Measurements from ENCODE around the gene ASCL4.

ASCL4 gene

DNA sequence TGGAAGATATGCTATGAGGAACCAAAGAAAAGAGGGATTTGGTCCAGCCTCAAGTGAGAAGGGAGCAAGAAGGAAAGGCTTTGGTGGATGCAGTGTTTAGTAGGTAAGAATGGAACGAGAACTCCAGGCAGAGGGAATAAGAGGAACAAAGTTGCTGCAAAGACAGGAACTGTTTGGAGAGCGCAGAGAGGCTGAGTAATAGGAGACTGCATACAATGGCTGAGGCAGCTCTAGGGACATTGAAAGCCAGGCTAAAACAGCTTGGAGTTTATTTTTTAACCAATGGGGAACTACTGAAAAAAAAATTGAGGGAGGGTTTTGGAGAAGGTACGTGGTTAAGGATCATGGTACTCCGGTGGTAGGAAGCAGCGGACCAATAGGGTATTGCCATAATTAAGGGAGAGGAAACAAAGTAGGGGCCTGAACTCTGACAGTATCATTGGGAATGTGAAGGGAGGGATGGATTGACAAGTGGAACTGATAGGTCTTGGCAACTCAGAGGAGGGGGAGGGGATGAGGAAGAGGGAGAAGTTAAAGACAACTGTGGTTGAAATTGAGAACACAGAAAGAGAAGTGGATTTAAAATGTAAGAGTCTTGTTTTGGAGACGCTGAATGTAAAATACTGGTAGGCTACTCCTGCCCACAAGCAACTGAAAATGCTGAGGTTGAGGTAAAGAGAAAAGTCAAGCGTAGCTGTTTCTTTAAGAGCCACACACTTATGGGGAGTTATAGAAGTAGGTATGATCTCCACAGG lies 4.8 kb downstream of the ASCL4 start:
- DNase-seq, result peak; percentile 18

DNA sequence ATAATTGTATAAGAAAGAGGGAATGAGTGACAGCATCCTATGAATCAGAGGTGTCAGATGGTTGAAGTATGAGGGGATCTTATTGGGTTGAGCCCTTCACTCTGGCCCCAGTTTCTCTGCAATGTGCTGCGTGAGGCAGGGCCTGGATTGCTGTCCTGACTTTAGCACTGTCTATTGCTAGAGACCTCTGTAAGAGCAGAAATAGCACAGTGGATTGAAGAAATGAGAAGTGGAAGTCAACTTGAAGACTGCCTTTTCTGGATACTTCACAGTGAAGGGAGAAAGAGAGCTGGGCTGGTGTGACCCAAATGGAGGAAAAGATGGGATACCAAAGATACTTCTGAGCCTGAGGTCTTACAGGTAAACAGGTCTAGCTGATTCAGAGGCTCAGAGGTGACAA lies 5.8 kb downstream of the ASCL4 start:
- no peak for DNase-seq

DNA sequence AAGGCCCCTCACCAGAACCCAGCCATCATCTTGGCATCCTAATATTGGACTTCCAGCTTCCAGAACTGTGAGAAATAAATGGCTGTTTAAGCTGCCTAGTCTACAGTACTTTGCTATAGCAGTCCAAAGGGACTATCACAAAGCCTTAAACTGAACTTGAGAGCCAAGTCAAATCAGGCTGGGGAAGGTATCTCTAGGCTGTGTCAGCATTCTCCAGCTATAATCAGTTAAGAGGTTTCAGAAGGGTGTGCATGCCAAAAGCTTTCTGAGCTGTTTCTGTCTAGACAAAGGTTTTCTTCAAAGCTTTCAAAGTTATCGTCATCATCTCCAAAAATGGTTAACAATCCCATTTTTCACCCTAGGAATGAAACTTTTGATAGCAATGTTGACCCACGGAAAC lies 7.6 kb downstream of the ASCL4 start:
- DNase-seq, result no peak

DNA sequence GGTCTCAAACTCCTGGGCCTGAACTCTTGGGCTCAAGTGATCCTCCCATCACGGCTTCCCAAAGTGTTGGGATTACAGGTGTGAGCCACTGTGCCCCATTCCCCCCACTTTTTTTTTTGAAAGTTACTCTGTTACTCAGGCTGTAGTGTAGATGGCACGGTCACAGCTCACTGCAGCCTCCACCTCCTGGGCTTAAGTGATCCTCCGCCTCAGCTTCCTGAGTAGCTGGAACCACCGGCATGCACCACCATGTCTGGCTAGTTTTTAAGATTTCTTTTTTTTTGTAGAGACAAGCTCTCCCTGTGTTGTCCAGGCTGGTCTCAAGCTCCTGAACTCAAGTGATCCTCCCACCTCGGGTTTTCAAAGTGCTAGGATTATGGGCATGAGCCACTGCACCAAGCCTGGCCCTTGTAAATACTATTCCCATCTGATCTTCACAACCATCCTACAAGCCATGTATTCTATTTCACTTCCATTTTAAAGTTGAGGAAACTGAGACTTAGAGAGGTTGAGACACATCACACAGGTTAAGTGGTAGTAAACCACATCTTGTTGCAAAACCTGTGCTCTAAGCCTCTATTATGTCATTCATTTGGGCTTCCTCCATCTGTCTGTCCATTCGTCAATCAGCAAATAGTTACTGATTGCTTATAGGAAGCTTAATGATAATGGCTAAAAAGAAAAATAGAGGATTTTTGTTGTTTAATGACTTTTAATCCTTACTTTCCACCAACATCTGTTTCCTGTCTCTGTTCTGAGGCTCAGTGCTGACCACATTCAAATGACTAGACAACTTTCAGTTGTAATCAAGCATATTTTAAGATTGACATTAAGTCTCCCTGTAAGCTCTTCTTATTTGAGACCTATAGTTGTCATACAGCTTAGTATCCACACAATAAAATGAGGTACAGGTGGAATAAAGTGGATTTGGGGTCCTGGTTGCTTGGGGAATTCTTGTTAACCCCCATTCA lies 9.2 kb downstream of the ASCL4 start:
- peak; percentile 52 for DNase-seq

DNA sequence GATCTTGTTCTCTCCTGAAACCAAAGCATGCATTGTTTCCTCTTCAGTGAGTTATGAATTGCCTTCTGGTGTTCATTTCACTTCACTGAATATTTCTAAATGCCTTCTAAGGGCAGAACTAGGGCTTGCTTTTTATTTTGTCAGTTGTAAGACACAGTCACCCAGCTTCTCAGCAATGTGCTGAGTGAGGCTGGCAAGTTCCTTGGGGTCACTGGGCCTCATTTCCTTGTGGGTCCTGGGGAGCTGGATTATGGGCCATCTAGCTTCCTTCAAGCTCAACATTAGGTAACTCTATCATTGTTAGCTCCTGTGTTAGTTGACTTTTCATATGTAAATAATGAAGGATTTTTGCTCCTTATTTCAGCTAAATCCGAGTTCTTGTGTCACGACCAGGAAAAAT lies 13.8 kb downstream of the ASCL4 start:
- no peak for DNase-seq

DNA sequence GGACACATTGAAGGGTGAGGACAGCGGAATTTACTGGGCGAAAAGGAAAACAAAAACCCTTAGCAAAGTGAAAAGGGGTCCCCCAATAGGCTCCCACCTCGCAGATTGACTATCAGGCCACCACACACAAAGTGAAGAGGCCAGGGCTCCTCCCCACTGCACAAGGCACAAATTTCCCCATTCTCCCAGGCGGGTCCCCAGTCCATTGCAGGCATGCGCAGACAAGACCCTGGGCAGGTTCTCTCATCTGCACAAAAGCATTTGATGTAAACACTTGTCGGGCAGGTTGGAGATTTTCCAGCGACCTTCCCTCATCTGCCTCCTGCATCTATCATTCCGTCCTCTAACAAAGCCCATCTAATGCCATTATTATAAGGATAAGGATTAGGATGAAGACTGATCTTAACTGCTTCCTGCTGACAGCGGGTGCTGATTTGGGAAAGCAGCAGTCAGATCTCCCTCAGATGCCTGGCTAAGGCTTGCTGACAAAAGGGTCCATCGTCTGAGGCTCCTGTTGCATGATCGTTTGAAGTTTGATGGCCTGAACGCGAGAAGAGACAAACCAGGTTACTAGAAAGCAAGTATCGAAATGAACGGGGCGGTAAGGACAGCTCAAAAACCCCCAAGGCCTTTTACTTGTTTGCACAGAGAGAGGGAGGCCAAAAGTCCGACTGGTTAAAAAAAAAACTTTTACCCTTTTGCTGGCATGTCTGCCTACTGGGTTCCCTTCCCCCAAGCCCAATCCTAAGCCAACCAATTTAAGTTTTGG lies 14.4 kb downstream of the ASCL4 start:
- DNase-seq, result no peak

DNA sequence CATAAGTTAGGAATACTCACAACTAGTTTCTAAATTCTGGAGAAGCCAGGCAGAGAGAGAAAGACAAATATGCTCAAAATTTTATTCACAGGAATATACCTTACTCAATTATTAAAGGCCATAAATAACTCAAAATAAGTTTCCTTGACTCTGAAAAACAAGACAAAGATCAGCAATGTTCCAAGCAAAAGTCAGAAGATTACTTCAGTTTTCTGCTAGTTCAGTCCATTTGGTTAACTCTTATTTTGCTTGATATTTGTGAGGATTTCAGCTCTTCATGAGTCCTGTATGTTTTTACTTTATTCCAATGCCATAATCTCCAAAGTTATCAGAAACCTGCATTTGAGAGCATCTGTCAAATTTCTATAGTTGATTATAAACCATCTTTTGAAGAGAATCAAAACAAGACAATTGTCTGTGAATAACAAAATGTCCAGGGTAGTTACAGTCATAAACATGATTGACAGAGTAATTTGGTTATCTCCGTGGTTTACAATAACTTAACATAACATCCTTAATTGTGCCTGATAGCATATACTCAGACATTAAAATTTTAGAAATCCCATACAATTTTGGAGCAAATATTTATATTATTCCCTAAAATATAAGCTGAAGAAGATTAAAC lies 17.1 kb downstream of the ASCL4 start:
- no peak for DNase-seq

DNA sequence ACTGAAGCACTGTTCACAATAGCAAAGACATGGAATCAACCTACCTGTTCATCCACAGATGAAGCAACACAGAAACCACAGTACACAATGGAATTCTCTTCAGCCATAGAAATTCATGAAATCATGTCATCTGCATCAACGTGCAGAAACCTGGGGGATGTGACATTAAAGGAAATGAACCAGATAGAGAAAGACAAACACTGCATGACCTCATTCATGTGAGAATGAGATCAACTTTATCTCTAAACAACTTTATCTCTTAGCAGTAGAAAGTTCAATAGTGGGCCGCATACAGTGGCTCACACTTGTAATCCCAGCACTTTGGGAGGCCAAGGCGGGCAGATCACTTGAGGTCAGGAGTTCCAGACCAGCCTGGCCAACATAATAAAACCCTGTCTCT lies 19.9 kb downstream of the ASCL4 start:
- DNase-seq, result no peak

DNA sequence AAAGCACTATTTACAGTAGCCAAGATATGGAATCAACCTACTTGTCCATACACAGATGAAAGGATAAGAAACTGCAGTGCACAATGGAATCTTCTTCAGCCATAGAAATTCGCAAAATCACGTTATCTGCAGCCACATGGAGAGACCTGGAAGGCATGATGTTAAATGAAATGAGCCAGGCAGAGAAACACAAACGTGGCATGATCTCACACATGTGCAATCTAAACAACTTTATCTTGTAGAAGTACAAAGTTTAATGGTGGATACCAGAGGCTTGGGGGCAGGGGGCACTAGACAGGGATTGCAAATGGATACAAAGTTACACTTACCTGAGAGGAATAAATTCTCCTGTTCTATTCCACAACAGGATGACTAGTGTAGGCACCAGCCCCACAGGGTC lies 24.1 kb downstream of the ASCL4 start:
- no peak for DNase-seq

DNA sequence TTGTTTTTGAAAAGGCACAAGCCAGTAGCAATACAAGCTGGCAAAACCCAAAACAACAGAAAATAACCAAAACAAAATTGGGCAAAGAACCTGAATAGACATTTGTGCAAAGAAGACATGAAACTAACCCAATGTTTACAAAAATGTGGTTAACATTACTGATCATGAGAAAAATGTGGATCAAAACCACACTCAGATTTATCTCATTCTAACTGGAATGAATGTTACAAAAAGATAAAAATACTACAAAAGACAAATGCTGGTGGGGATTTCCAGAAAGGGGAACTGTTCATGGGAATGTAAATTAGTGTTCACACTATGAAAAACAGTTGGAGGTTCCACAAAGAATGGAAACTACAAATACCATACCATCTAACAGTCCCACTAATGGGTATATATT lies 26.6 kb downstream of the ASCL4 start:
- DNase-seq, result peak; percentile 18

DNA sequence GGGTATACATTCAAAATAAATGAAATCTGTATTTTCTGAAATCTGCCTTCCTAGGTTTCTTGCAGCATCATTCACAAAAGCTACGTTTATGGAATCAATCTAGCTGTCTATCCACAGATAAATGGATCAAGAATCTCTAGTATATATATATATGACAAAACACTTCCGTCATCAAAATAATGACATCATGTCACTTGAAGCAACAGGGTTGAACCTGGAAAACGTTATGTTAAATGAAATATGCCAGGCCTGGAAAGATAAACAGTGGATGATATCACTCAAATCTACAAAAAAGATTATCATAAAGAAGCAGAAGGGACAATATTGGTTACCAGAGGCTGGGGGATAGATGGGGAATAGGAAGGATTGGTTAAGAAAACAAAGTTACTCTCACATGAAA lies 28.6 kb downstream of the ASCL4 start:
- no peak for DNase-seq

DNA sequence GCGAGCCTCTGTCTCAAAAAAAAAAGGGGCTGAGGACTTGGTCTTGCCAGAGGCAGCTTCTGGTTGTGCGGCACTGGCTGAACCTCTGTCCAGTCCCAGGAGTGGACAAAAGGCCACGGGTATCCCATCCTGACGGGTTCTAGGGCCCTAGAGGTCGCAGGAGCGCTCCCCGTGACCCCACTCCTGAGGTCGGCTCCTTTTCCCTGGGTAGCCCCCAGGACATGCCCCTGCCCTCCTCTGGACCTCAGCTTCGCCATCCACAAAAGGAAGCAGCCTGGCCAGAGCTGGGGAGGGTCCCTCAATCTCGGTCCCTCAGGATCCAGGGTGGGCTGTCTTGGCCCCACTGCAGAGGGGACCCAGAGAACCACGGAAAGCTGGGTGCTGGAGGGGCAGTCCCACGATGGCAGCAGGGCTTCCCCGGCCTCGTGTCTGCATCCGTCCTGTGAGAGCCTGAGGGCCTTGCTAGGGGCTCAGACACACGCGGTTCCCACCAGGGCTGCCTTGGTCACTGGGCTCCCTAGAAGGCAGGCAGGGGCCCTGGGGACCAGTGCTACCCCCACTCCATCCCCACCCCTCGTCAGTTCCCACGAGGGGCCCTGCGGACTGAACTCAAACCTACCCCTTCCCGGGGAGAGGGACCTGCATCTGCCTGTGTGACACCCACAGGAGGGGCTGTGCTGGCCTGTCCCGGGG lies 31.1 kb downstream of the ASCL4 start:
- no peak for DNase-seq

DNA sequence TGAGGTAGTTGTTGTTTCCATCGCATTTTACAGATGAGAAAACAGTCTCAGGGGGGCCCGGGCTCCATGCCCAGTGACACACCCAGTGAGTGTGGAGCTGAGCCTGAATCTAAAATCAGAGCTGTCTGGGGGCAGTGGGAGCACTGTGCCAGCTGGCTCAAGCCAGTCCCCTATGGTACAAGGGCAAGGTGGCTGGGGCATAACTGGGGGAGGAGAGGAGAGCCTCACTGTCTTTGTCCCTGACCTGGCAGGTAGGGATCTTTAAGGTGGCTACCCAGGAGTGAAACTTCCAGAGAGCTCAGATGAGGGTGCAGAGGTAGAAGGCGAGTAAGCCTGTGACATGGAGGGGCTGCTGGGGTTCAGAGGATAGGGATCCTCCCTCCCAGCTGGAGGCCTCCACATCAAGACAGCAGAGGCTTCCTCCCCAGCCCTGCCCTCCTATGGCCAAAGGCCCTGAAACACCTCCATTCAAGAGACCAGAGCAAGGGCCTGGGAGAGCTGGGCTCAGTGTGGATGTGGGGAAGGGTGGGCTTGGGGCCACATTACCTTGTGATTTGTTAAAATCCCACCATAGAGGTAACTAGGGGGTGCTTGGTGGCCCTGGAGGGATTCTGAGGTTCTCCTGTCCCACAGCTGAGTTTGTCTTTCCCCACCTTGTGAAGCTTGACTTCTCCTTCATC lies 33.1 kb downstream of the ASCL4 start:
- no peak for DNase-seq

DNA sequence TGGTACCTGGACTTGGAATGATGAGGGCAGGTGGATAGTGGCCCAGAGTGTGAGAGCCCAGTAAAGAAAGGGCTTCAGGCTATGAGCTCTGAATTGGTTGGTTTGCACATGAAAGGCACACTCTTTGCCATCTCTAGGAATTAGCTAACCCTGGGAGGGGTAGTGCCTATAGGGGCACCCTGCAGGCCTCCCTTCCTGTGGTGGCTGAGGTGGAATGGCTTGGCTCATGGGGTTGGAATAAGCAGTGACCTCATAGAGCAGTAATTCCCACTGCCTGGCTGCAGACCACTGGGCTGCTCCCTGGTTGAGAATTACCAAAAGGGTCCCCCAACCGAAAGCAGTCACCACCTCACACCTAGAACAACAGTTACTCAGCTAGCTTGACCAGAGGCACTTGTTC lies 42.7 kb downstream of the ASCL4 start:
- DNase-seq, result no peak

DNA sequence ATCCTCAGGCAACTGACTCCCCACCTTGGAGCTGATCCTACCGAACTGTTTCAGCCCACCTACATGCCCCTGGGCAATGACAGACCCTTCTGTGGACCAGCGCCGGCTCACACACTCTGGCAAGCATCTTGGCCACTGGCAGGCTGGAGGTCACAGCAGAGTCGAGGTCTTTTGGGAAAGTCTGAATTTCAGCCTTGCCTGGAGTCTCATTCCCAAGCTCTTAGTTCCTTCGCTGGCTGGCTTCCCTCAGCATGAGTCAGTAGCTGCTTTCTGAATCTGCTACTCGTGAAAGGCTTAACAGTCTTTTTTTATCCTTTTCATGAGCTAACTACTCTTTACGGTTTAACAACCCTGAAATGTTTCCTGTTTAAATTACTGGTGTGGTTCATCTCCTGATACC lies 44.5 kb downstream of the ASCL4 start:
- DNase-seq, result no peak

DNA sequence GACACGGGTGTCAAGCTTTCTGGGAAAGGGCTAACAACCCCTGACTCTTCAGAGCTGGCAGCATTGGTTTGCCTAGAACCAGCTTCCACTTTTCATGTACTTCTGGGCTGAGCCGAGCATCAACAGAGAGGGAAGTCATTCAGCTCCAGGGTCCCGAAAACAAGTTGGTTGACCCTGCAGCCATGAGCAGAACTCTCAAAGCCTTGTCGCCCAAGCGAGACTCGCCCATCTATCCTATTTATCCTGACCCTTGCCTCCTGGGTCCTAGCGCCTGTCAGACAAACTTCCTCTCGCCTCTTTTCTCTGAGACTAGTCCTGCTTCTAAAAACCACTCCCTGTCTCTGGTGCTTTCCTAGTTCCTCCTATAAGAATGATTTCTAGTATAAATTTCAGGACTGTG lies 47.9 kb downstream of the ASCL4 start:
- DNase-seq, result peak; percentile 9

All from hematopoietic multipotent progenitor cell treated with erythropoietin and hydrocortisone succinate and interleukin-3 and kit ligand, for 6 days (in vitro differentiated cells).